ENCODE data around the gene PPFIA2.

Gene PPFIA2

DNA sequence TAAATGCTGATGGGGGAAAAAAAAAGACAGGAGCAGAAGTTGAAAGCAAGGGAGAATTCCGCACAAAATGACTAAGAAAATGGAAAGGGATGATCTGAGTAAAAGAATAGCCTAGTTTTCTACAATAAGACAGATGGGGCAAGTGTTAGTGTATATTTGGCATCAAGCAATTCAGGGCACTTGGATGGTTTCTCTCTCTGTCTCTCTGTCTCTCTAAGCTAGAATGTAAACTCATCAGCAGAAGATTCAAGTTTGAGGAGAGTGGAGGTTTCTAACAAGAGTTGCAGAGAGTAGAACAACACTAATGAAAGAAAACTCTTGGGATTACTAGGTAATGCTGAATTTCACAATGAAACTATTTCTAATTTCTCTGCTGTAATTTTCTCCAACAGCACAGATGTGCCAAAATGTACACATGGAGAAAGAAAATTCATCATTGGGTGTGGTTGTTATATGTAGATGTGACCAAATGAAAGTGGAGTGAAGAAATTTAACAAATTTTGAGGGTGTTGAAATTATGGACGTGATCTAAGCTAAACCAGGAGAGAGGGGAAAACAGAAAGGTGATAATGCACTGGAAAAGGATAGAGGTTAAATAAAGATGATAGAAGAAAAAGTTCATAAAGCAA, 444.1 kb downstream of the PPFIA2 start:
- H3K4me3 ChIP-seq (ENCODE audit: low read depth, low read length) = no peak overlapping the region
- TF ChIP-seq, protein P1, sequence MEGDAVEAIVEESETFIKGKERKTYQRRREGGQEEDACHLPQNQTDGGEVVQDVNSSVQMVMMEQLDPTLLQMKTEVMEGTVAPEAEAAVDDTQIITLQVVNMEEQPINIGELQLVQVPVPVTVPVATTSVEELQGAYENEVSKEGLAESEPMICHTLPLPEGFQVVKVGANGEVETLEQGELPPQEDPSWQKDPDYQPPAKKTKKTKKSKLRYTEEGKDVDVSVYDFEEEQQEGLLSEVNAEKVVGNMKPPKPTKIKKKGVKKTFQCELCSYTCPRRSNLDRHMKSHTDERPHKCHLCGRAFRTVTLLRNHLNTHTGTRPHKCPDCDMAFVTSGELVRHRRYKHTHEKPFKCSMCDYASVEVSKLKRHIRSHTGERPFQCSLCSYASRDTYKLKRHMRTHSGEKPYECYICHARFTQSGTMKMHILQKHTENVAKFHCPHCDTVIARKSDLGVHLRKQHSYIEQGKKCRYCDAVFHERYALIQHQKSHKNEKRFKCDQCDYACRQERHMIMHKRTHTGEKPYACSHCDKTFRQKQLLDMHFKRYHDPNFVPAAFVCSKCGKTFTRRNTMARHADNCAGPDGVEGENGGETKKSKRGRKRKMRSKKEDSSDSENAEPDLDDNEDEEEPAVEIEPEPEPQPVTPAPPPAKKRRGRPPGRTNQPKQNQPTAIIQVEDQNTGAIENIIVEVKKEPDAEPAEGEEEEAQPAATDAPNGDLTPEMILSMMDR (IDR thresholded peaks at IDR 0.05; ENCODE audit: low read depth, low read length) = no peak

DNA sequence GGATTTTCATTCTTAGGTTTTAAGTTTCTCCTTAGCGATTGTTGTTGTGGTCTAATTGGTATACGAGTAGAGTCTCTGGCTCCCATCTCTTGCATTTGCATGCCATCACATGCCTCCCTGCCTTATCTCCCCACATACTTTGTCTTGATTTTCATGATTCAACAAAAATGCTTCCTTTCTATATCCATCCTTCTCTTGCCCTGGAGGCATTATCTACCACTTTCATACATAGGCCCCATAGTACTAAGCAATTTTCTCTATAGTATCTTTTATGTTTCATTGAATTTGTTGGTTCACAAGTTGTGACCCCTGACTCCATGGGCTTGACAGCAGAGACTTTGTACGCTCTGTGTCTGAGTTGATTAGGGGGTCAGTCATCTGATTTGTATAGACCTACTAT, 455.2 kb downstream of the PPFIA2 start:
- H3K4me3 ChIP-seq (ENCODE audit: low read depth, low read length) = no peak overlapping the region
- TF ChIP-seq, protein P1 (IDR thresholded peaks at IDR 0.05; ENCODE audit: low read depth, low read length) = no peak

DNA sequence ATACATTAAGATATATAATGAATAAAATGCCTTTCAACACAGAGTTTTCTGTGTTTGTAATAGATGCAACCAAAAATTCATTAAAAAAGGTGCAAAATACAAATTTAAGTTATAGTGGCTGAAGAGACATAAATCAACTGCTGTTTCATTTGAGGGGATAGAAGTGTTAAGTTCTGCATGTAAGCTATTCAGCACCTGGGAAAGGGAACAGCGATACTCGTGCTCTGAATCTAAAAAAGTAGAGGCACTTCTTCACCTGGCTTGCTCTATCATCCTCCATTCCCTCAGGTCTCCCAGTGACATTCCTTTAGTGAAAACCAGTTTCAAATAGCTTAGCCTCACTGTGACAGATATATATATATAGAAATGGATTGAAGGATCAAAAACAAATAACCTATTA, 458.7 kb downstream of the PPFIA2 start:
- TF ChIP-seq, protein P1 (IDR thresholded peaks at IDR 0.05; ENCODE audit: low read depth, low read length) = no peak
- H3K4me3 ChIP-seq (ENCODE audit: low read depth, low read length) = no peak overlapping the region

DNA sequence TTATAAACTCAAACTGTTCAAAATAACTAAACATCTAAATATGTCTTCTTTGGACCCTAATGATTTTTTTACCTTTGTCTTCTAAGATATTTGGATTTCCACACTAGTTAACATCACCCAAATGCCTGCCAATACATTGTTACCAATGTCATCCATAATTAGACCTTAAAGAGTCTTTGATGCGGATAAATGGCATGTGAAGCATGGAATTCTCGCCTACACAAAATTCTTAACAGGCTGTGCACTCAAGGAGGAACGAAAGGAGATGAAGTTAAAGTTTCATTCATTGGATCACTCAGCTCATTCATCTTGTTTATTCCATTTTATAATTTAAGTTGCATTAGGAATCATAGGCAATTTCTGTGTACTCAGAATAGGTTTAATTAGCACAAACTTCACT, 461.5 kb downstream of the PPFIA2 start:
- TF ChIP-seq, protein P1 (IDR thresholded peaks at IDR 0.05; ENCODE audit: low read depth, low read length) = no peak

DNA sequence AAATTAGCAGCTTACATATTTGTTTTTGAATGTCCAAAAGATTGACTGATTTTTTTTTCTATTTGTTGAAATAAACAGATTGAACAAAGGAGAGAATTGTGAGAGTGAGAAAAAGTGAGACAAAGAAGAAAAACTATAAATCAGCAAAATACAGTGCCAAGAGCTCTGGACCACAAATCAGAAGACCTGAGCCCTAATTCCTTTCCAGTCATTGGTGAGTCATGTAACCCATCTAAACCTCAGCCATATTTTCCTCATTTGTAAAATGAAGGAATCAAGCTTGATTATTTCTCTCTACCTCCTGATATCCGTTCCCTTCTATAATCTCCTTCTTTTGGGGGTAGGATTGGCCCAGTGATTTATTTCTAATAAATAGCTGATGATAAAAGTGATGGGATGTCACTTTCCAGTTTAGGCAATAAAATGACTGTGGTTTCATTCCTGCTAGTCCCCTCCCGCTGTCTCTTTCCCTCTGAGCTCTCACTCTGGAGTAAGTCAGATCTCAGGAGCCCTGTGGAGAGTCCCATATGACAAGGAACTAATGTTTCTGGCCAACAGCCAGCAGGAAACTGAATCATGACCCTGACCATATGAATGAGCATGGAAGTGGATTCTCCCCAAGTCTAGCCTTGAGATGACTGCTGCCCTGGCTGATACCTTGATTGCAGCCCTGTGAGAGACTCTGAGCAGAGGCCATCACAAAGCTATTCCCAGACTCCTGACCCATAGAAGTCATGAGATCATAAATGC, 462.4 kb downstream of the PPFIA2 start:
- TF ChIP-seq, protein P1 (IDR thresholded peaks at IDR 0.05; ENCODE audit: low read depth, low read length) = no peak
- no peak overlapping the region for H3K4me3 ChIP-seq (ENCODE audit: low read depth, low read length)

More for the DNA sequence above, 461.5 kb downstream of the PPFIA2 start:
- H3K4me3 ChIP-seq (ENCODE audit: low read depth, low read length) = no peak overlapping the region

DNA sequence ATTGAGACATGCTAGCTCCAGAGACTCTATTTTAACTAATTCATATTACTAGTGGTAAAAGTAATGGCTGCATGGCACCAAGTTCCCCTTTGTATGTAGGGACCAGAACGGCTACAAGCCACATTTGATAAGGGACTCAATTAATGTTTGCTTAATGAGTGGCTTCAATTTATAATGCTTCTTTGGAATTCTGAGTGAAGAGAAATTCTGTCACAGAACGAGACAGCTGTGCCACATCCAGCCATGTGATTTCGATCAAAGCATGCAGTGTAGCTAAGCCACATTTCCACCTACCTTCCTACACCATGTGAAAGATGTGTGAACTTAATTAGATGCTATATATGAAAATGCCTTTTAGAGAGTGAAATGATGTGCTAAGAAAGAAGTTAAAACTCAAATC, 463.9 kb downstream of the PPFIA2 start:
- TF ChIP-seq, protein P1 (IDR thresholded peaks at IDR 0.05; ENCODE audit: low read depth, low read length) = no peak
- no peak overlapping the region for H3K4me3 ChIP-seq (ENCODE audit: low read depth, low read length)
